NCI-H1694 treated with DMSO at 0.1 percent for 48 hours (cell line): Measurements from ENCODE around the gene WFDC5.

Source experiments
- DNase-seq: peaks from one replicate; lab custom pipeline; 2025; lab: John Stamatoyannopoulos, UW

Gene WFDC5

GRCh38 chr20:45115386-45115774 is 406 bp upstream of the WFDC5 start:
- DNase-seq = no peak

- DNase-seq = no peak
Measured at GRCh38 chr20:45113865-45114264, 1.1 kb downstream of the WFDC5 start.

GRCh38 chr20:45112754-45113153 is 2.2 kb downstream of the WFDC5 start:
- no peak for DNase-seq

- DNase-seq = no peak
Measured at GRCh38 chr20:45111799-45112471, 3.0 kb downstream of the WFDC5 start.

GRCh38 chr20:45111285-45111684 is 3.7 kb downstream of the WFDC5 start:
- DNase-seq = no peak

- no peak for DNase-seq
Measured at GRCh38 chr20:45110301-45110700, 4.7 kb downstream of the WFDC5 start.

- DNase-seq = no peak
Measured at GRCh38 chr20:45109634-45110033, 5.3 kb downstream of the WFDC5 start.

- no peak for DNase-seq
Measured at GRCh38 chr20:45105317-45105716, 9.7 kb downstream of the WFDC5 start.

- no peak for DNase-seq
Measured at GRCh38 chr20:45104786-45105185, 10.2 kb downstream of the WFDC5 start.

GRCh38 chr20:45103072-45103471 is 11.9 kb downstream of the WFDC5 start:
- DNase-seq = no peak

GRCh38 chr20:45101333-45101850 is 13.6 kb downstream of the WFDC5 start:
- no peak for DNase-seq

GRCh38 chr20:45100563-45101245 is 14.3 kb downstream of the WFDC5 start, which contains the start of gene KCNS1:
Gene KCNS1 (minus strand): TSS chr20:45101127. CDS start chr20:45099236, 1,891 bp downstream.
- DNase-seq = no peak

- no peak for DNase-seq
Measured at GRCh38 chr20:45098103-45098773, 16.7 kb downstream of the WFDC5 start.

- DNase-seq = no peak
Measured at GRCh38 chr20:45097485-45098102, 17.4 kb downstream of the WFDC5 start.

- DNase-seq = no peak
Measured at GRCh38 chr20:45096781-45097180, 18.2 kb downstream of the WFDC5 start.

GRCh38 chr20:45095805-45096238 is 19.2 kb downstream of the WFDC5 start:
- peak; percentile 37 for DNase-seq

GRCh38 chr20:45094864-45095574 is 20.0 kb downstream of the WFDC5 start:
- DNase-seq = no peak

- DNase-seq = no peak
Measured at GRCh38 chr20:45094201-45094600, 20.8 kb downstream of the WFDC5 start.

- no peak for DNase-seq
Measured at GRCh38 chr20:45092898-45093297, 22.1 kb downstream of the WFDC5 start.

GRCh38 chr20:45091366-45091765 is 23.6 kb downstream of the WFDC5 start:
- DNase-seq = no peak

GRCh38 chr20:45090481-45090880 is 24.5 kb downstream of the WFDC5 start:
- no peak for DNase-seq

GRCh38 chr20:45088247-45088646 is 26.7 kb downstream of the WFDC5 start:
- no peak for DNase-seq
